Natural killer cell (primary cell): ENCODE results near the gene BAG3. TPM values are rescaled to one million over a fixed set of nuclear protein-coding genes. Genes with fewer than 3 reads are reported as not detected.

Source experiments
- ATAC-seq, 3 donors: fragments of 150-1000 bp in 2 of 3; fragments of 200-7000 bp in 1 of 3; cut with Tn5 transposase; 1 replicate in 1 of 3; 2 replicates in 2 of 3; pipeline ENCODE4 v1.10.0; 2021; ENCODE audit warnings: mild to moderate bottlenecking in 2 of 3, moderate library complexity in 2 of 3
- DNase-seq, 2 donors: peaks; one replicate each; pipeline versions ENCODE4 v3.0.0 to v3.0.0-alpha.2; 2013 to 2021; ENCODE audit warnings: mixed read lengths in 1 of 2
- H3K27ac ChIP-seq: one replicate; pipeline ENCODE4 v1.5.1; 2013; ENCODE audit warnings: mild to moderate bottlenecking, low read length
- H3K27me3 ChIP-seq: one replicate; pipeline ENCODE4 v1.6.1; 2013; ENCODE audit warnings: low read length; ENCODE audit not compliant: control insufficient read depth, insufficient read depth
- H3K36me3 ChIP-seq: one replicate; pipeline ENCODE4 v1.6.1; 2013; ENCODE audit warnings: low read length; ENCODE audit not compliant: control insufficient read depth, insufficient read depth
- H3K4me1 ChIP-seq: one replicate; pipeline ENCODE4 v1.6.1; 2013; ENCODE audit warnings: low read length; ENCODE audit not compliant: control insufficient read depth, insufficient read depth
- H3K4me3 ChIP-seq: one replicate; pipeline ENCODE4 v1.5.1; 2013; ENCODE audit warnings: low read length
- H3K9me3 ChIP-seq: one replicate; pipeline ENCODE4 v1.6.1; 2013; ENCODE audit warnings: low read length; ENCODE audit not compliant: control insufficient read depth, insufficient read depth
- H3K27ac Mint-ChIP-seq, 2 donors: one replicate each; pipeline ENCODE4 v1.8.0; 2022; ENCODE audit warnings: mild to moderate bottlenecking in 2 of 2, mixed read lengths in 2 of 2, moderate library complexity in 1 of 2
- H3K27me3 Mint-ChIP-seq, 2 donors: one replicate each; pipeline ENCODE4 v1.8.0; 2022; ENCODE audit warnings: low read depth in 2 of 2, mixed read lengths in 2 of 2
- H3K36me3 Mint-ChIP-seq: one replicate; pipeline ENCODE4 v1.8.0; 2022; ENCODE audit warnings: mixed read lengths
- H3K4me1 Mint-ChIP-seq, 2 donors: one replicate each; pipeline ENCODE4 v1.8.0; 2022; ENCODE audit warnings: mixed read lengths in 2 of 2
- H3K4me3 Mint-ChIP-seq: one replicate; pipeline ENCODE4 v1.8.0; 2022; ENCODE audit warnings: mild to moderate bottlenecking, moderate library complexity, mixed read lengths
- H3K9me3 Mint-ChIP-seq, 2 donors: one replicate each; pipeline ENCODE4 v1.8.0; 2022; ENCODE audit warnings: mixed read lengths in 2 of 2
- CTCF ChIP-seq: fragments of 200-600 bp; IDR thresholded peaks from one replicate; pipeline ENCODE4 v1.8.0; 2022; ENCODE audit warnings: antibody characterized with exemption
- WGBS: methylation state at CpG from one replicate; pipeline ENCODE4 v1.1.7; 2013; ENCODE audit warnings: missing lambda C conversion rate; ENCODE audit not compliant: insufficient coverage; 5-methylcytosine and 5-hydroxymethylcytosine counted together
- intact Hi-C: fragments of 100-400 bp; cut with micrococcal nuclease; formaldehyde crosslinking; loops from one replicate; pipeline ENCODE4 v1.14.2; 2022
- total RNA-seq, 4 donors: library from RNA; stranded (reverse); fragments of 120-200 nt in 1 of 4; gene quantifications; one replicate each; pipeline versions ENCODE4 v1.2.3 to v1.2.4, GENCODE V29; 2013 to 2022

Gene BAG3
- total RNA-seq, 3 donors from 2014 or later (not counting 1 experiment from before 2014, with no cell fraction given) = 7.6 to 9.7 (median 8.3) TPM

GRCh38 chr10:119688033-119688508, 36.9 kb downstream of the BAG3 start:
- peaks cover 38 to 39% of the 10 kb centered on the region in 2 donors for H3K4me1 Mint-ChIP-seq
- H3K36me3 ChIP-seq = no peaks in the 10 kb centered on the region
- intact Hi-C loops = loop anchor here (5.0 kb wide), 1 partner anchor 184 kb away; the partner anchor contains the start of gene MCMBP
- 92% methylated on average over 4 of the region's 4 CpGs for WGBS
- peaks cover 32% of the 10 kb centered on the region for H3K4me1 ChIP-seq
- no peak overlapping the region for H3K4me3 ChIP-seq
- H3K27me3 ChIP-seq = no peaks in the 10 kb centered on the region
- H3K27ac Mint-ChIP-seq = peak overlapping the region in 1 of 2 donors; percentile 85
- no peaks in the 10 kb centered on the region for H3K9me3 Mint-ChIP-seq
- no peak for TF ChIP-seq CTCF
- DNase-seq = peak in 1 of 2 donors; percentile 24
- no peak overlapping the region for H3K4me3 Mint-ChIP-seq
- no peak for ATAC-seq
- H3K27ac ChIP-seq = no peak overlapping the region
- no peaks in the 10 kb centered on the region for H3K36me3 Mint-ChIP-seq
- no peaks in the 10 kb centered on the region for H3K9me3 ChIP-seq
- H3K27me3 Mint-ChIP-seq = no peaks in the 10 kb centered on the region

GRCh38 chr10:119689016-119689580, 37.9 kb downstream of the BAG3 start:
- H3K27ac Mint-ChIP-seq = no peak overlapping the region

GRCh38 chr10:119691726-119692125, 40.5 kb downstream of the BAG3 start:
- intact Hi-C loops = no loop called here
- Mint-ChIP-seq H3K27ac (no peak overlapping the region), H3K36me3 (no peaks in the 10 kb centered on the region), H3K4me1 (peaks cover 54 to 60% of the 10 kb centered on the region in 2 donors), H3K9me3 (no peaks in the 10 kb centered on the region), H3K27me3 (no peaks in the 10 kb centered on the region), H3K4me3 (no peak overlapping the region)
- H3K27ac ChIP-seq = no peak overlapping the region
- WGBS = 83% methylated on average over 3 of the region's 3 CpGs
- H3K4me3 ChIP-seq = no peak overlapping the region
- no peaks in the 10 kb centered on the region for H3K36me3 ChIP-seq
- TF ChIP-seq CTCF = no peak
- H3K27me3 ChIP-seq = no peaks in the 10 kb centered on the region
- ATAC-seq (no peak), DNase-seq (no peak)
- no peaks in the 10 kb centered on the region for H3K9me3 ChIP-seq
- H3K4me1 ChIP-seq = peaks cover 43% of the 10 kb centered on the region

More at GRCh38 chr10:119689016-119689580, 37.9 kb downstream of the BAG3 start:
- TF ChIP-seq CTCF = no peak
- no peak for ATAC-seq
- H3K27ac ChIP-seq = no peak overlapping the region
- Mint-ChIP-seq H3K36me3 (no peaks in the 10 kb centered on the region), H3K4me1 (peaks cover 49% of the 10 kb centered on the region in 2 donors), H3K27me3 (no peaks in the 10 kb centered on the region), H3K9me3 (no peaks in the 10 kb centered on the region), H3K4me3 (no peak overlapping the region)
- H3K36me3 ChIP-seq = no peaks in the 10 kb centered on the region
- H3K4me3 ChIP-seq = no peak overlapping the region
- peaks cover 43% of the 10 kb centered on the region for H3K4me1 ChIP-seq
- H3K9me3 ChIP-seq = no peaks in the 10 kb centered on the region
- 92% methylated on average over 6 of the region's 6 CpGs for WGBS
- no peaks in the 10 kb centered on the region for H3K27me3 ChIP-seq
- intact Hi-C loops = loop anchor here (5.0 kb wide), 1 partner anchor 183 kb away; the partner anchor contains the start of gene MCMBP
- DNase-seq = no peak
